Measurements from ENCODE around the gene TMEM229B. TPM values are rescaled to one million over a fixed set of nuclear protein-coding genes. Genes with fewer than 3 reads are reported as not detected.

Gene TMEM229B
- total RNA-seq, 2 donors from 2014 or later: 1.1 to 1.5 TPM

GRCh38 chr14:67520482-67520881 is 32.0 kb upstream of the TMEM229B start:
- Histone ChIP-seq H3K27ac (ENCODE audit: low read depth, low read length) (no peak overlapping the region), H3K4me3 (ENCODE audit: low read length) (no peak overlapping the region), H3K4me1 (ENCODE audit: control insufficient read depth, insufficient read depth, low read length) (peaks cover 3% of the 10 kb centered on the region), H3K36me3 (ENCODE audit: control insufficient read depth, insufficient read depth, low read length) (no peaks in the 10 kb centered on the region), H3K27me3 (ENCODE audit: control insufficient read depth, insufficient read depth, low read length, poor library complexity, severe bottlenecking) (peaks cover 68% of the 10 kb centered on the region), H3K9ac (ENCODE audit: extremely low read depth, low read length, poor library complexity, severe bottlenecking) (no peak overlapping the region), H3K9me3 (ENCODE audit: control insufficient read depth, low read length) (no peaks in the 10 kb centered on the region)
- Mint-ChIP-seq H3K4me1 (no peaks in the 10 kb centered on the region), H3K27ac (no peak overlapping the region), H3K27me3 (ENCODE audit: insufficient read depth) (peaks cover 50% of the 10 kb centered on the region), H3K36me3 (ENCODE audit: low read depth) (no peaks in the 10 kb centered on the region), H3K4me3 (no peak overlapping the region), H3K9me3 (no peaks in the 10 kb centered on the region)
- no peak for DNase-seq
- TF ChIP-seq CTCF (conservative IDR thresholded peaks at IDR 0.05): no peak
- WGBS, 2 experiments (ENCODE audit: insufficient coverage in 1 of 2, insufficient read length in 1 of 2): 80% methylated on average over 1 of the region's 1 CpG; no CpG with 5 or more reads in 1 of the 2 experiments

- no peak overlapping the region for H3K27ac ChIP-seq (ENCODE audit: low read depth, low read length)
- no peak overlapping the region for H3K9ac ChIP-seq (ENCODE audit: extremely low read depth, low read length, poor library complexity, severe bottlenecking)
- Mint-ChIP-seq H3K27ac (no peak overlapping the region), H3K9me3 (no peaks in the 10 kb centered on the region), H3K4me1 (no peaks in the 10 kb centered on the region), H3K36me3 (ENCODE audit: low read depth) (no peaks in the 10 kb centered on the region), H3K27me3 (ENCODE audit: insufficient read depth) (peaks cover 55% of the 10 kb centered on the region), H3K4me3 (no peak overlapping the region)
- WGBS, 2 experiments (ENCODE audit: insufficient coverage in 1 of 2, insufficient read length in 1 of 2): 84 to 85% methylated on average over 3 to 5 of the region's 5 CpGs
- peaks cover 3% of the 10 kb centered on the region for H3K4me1 ChIP-seq (ENCODE audit: control insufficient read depth, insufficient read depth, low read length)
- H3K27me3 ChIP-seq (ENCODE audit: control insufficient read depth, insufficient read depth, low read length, poor library complexity, severe bottlenecking): peaks cover 68% of the 10 kb centered on the region
- no peak overlapping the region for H3K4me3 ChIP-seq (ENCODE audit: low read length)
- H3K9me3 ChIP-seq (ENCODE audit: control insufficient read depth, low read length): no peaks in the 10 kb centered on the region
- no peak for TF ChIP-seq CTCF (conservative IDR thresholded peaks at IDR 0.05)
- DNase-seq: no peak
- H3K36me3 ChIP-seq (ENCODE audit: control insufficient read depth, insufficient read depth, low read length): no peaks in the 10 kb centered on the region
These were observed 30.9 kb upstream of the TMEM229B start for GRCh38 chr14:67519406-67519805.

- Histone ChIP-seq H3K27me3 (ENCODE audit: control insufficient read depth, insufficient read depth, low read length, poor library complexity, severe bottlenecking) (peaks cover 84% of the 10 kb centered on the region), H3K4me3 (ENCODE audit: low read length) (no peak overlapping the region), H3K9me3 (ENCODE audit: control insufficient read depth, low read length) (no peaks in the 10 kb centered on the region), H3K9ac (ENCODE audit: extremely low read depth, low read length, poor library complexity, severe bottlenecking) (no peak overlapping the region), H3K4me1 (ENCODE audit: control insufficient read depth, insufficient read depth, low read length) (peaks cover 3% of the 10 kb centered on the region), H3K36me3 (ENCODE audit: control insufficient read depth, insufficient read depth, low read length) (no peaks in the 10 kb centered on the region), H3K27ac (ENCODE audit: low read depth, low read length) (no peak overlapping the region)
- TF ChIP-seq CTCF (conservative IDR thresholded peaks at IDR 0.05): peak; percentile 49
- Mint-ChIP-seq H3K4me3 (no peak overlapping the region), H3K4me1 (peaks cover 2% of the 10 kb centered on the region), H3K27me3 (ENCODE audit: insufficient read depth) (peaks cover 72% of the 10 kb centered on the region), H3K9me3 (no peaks in the 10 kb centered on the region), H3K27ac (no peak overlapping the region), H3K36me3 (ENCODE audit: low read depth) (no peaks in the 10 kb centered on the region)
- WGBS, 2 experiments (ENCODE audit: insufficient coverage in 1 of 2, insufficient read length in 1 of 2): 45 to 61% methylated on average over 5 to 12 of the region's 12 CpGs
- peak; percentile 80 for DNase-seq
These were observed 28.6 kb upstream of the TMEM229B start for GRCh38 chr14:67517083-67517482.
